ENCODE data around the gene KIAA1328. TPM values are rescaled to one million over a fixed set of nuclear protein-coding genes. Genes with fewer than 3 reads are reported as not detected.

Gene KIAA1328
- total and polyA plus RNA-seq, 9 of the 15 experiments (the other 6 are each of a cell fraction or from before 2014, with no cell fraction given) = 4.0 to 8.6 (median 7.4) TPM

DNA sequence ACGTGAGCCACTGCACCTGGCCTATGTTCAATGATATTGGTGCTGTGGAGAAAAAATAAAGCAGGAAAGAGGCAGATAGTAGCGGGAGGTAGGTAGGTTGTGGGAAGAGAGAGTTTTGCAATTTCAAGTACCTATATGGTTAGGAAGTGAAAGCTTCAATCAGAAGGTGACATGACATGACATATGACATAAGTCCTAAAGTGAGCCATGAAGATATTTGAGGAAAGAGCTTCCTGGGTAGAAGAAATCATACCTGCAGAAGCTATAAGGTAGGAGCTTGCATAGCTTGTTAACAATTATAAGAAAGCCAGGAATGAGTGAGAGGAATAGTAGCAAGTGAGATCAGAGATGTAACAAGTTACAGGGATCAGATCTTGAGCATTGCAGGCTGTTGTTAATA is 4.2 kb downstream of the KIAA1328 start (continued):
- TF ChIP-seq, protein P1, sequence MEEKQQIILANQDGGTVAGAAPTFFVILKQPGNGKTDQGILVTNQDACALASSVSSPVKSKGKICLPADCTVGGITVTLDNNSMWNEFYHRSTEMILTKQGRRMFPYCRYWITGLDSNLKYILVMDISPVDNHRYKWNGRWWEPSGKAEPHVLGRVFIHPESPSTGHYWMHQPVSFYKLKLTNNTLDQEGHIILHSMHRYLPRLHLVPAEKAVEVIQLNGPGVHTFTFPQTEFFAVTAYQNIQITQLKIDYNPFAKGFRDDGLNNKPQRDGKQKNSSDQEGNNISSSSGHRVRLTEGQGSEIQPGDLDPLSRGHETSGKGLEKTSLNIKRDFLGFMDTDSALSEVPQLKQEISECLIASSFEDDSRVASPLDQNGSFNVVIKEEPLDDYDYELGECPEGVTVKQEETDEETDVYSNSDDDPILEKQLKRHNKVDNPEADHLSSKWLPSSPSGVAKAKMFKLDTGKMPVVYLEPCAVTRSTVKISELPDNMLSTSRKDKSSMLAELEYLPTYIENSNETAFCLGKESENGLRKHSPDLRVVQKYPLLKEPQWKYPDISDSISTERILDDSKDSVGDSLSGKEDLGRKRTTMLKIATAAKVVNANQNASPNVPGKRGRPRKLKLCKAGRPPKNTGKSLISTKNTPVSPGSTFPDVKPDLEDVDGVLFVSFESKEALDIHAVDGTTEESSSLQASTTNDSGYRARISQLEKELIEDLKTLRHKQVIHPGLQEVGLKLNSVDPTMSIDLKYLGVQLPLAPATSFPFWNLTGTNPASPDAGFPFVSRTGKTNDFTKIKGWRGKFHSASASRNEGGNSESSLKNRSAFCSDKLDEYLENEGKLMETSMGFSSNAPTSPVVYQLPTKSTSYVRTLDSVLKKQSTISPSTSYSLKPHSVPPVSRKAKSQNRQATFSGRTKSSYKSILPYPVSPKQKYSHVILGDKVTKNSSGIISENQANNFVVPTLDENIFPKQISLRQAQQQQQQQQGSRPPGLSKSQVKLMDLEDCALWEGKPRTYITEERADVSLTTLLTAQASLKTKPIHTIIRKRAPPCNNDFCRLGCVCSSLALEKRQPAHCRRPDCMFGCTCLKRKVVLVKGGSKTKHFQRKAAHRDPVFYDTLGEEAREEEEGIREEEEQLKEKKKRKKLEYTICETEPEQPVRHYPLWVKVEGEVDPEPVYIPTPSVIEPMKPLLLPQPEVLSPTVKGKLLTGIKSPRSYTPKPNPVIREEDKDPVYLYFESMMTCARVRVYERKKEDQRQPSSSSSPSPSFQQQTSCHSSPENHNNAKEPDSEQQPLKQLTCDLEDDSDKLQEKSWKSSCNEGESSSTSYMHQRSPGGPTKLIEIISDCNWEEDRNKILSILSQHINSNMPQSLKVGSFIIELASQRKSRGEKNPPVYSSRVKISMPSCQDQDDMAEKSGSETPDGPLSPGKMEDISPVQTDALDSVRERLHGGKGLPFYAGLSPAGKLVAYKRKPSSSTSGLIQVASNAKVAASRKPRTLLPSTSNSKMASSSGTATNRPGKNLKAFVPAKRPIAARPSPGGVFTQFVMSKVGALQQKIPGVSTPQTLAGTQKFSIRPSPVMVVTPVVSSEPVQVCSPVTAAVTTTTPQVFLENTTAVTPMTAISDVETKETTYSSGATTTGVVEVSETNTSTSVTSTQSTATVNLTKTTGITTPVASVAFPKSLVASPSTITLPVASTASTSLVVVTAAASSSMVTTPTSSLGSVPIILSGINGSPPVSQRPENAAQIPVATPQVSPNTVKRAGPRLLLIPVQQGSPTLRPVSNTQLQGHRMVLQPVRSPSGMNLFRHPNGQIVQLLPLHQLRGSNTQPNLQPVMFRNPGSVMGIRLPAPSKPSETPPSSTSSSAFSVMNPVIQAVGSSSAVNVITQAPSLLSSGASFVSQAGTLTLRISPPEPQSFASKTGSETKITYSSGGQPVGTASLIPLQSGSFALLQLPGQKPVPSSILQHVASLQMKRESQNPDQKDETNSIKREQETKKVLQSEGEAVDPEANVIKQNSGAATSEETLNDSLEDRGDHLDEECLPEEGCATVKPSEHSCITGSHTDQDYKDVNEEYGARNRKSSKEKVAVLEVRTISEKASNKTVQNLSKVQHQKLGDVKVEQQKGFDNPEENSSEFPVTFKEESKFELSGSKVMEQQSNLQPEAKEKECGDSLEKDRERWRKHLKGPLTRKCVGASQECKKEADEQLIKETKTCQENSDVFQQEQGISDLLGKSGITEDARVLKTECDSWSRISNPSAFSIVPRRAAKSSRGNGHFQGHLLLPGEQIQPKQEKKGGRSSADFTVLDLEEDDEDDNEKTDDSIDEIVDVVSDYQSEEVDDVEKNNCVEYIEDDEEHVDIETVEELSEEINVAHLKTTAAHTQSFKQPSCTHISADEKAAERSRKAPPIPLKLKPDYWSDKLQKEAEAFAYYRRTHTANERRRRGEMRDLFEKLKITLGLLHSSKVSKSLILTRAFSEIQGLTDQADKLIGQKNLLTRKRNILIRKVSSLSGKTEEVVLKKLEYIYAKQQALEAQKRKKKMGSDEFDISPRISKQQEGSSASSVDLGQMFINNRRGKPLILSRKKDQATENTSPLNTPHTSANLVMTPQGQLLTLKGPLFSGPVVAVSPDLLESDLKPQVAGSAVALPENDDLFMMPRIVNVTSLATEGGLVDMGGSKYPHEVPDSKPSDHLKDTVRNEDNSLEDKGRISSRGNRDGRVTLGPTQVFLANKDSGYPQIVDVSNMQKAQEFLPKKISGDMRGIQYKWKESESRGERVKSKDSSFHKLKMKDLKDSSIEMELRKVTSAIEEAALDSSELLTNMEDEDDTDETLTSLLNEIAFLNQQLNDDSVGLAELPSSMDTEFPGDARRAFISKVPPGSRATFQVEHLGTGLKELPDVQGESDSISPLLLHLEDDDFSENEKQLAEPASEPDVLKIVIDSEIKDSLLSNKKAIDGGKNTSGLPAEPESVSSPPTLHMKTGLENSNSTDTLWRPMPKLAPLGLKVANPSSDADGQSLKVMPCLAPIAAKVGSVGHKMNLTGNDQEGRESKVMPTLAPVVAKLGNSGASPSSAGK (IDR thresholded peaks at IDR 0.05) = no peak
- TF ChIP-seq ZC3H8 (IDR thresholded peaks at IDR 0.05) = no peak
- TF ChIP-seq KLF16 (IDR thresholded peaks at IDR 0.05) = no peak
- no peak for TF ChIP-seq RB1 (IDR thresholded peaks at IDR 0.05; ENCODE audit: low read depth)
- TF ChIP-seq SIN3B (IDR thresholded peaks at IDR 0.05; ENCODE audit: low read depth) = no peak
- no peak for TF ChIP-seq TEAD4 (IDR thresholded peaks at IDR 0.05; ENCODE audit: low read length)
- TF ChIP-seq TEAD4 (CRISPR knock-in tag; IDR thresholded peaks at IDR 0.05; ENCODE audit: borderline replicate concordance) = no peak
- no peak for TF ChIP-seq ZNF174 (CRISPR knock-in tag; IDR thresholded peaks at IDR 0.05)
- no peak for TF ChIP-seq ARNT (IDR thresholded peaks at IDR 0.05)
- TF ChIP-seq BRD4 (IDR thresholded peaks at IDR 0.05) = no peak
- no peak for TF ChIP-seq NR2C1 (IDR thresholded peaks at IDR 0.05)
- no peak for TF ChIP-seq NR2C1 (tag; IDR thresholded peaks at IDR 0.05)
- no peak for TF ChIP-seq MTF1 (CRISPR knock-in tag; IDR thresholded peaks at IDR 0.05; ENCODE audit: borderline replicate concordance)

Data from K562 (cell line).